Stimulated activated CD4-positive, alpha-beta T cell treated with anti-CD3 and anti-CD28 coated beads, TNF-alpha, amount 100 ng/mL, for 4 hours (primary cell): ENCODE data around the gene SLITRK2.

Experiments
- DNase-seq, 3 experiments: peaks; one replicate each; pipeline ENCODE4 v3.0.0-alpha.2; 2020; ENCODE audit warnings: low read depth in 3 of 3

Gene SLITRK2

GRCh38 chrX:145856181-145856580 is 38.6 kb downstream of the SLITRK2 start:
- no peak for DNase-seq

- DNase-seq: no peak
These were observed 44.2 kb downstream of the SLITRK2 start for GRCh38 chrX:145861818-145862217.

GRCh38 chrX:145865082-145865481 is 47.5 kb downstream of the SLITRK2 start:
- DNase-seq: no peak
